H1 (cell line): ENCODE data around the gene CACNA1E. TPM values are rescaled to one million over a fixed set of nuclear protein-coding genes. Genes with fewer than 3 reads are reported as not detected.

Source experiments
- CTCF ChIA-PET: fragments of 300-600 bp; sonication (Branson Sonifier 250); formaldehyde crosslinking; loops from one replicate; lab custom pipeline; 2021; ENCODE audit not compliant: partially characterized antibody; lab: Charles Lee
- POLR2A ChIA-PET: fragments of 300-600 bp; sonication (Branson Sonifier 250); formaldehyde crosslinking; loops from one replicate; lab custom pipeline; 2021; ENCODE audit warnings: inconsistent platforms; ENCODE audit not compliant: partially characterized antibody; lab: Charles Lee
- DNase-seq, 2 experiments: peaks; one replicate each; pipeline versions ENCODE4 v3.0.0 to v3.0.0-alpha.2; 2010 to 2022; ENCODE audit warnings: low spot score in 2 of 2, low read depth in 1 of 2, mixed read lengths in 1 of 2
- FAIRE-seq: peaks from 2 replicates; lab custom pipeline; 2011; peaks lifted over from hg19 to GRCh38; lab: Jason Lieb, UNC
- H2AFZ ChIP-seq: 2 replicates; pipeline ENCODE4 v1.8.1; 2012; ENCODE audit warnings: low read length, inconsistent platforms
- H2AK5ac ChIP-seq: 2 replicates; pipeline ENCODE4 v1.6.1; 2013; ENCODE audit warnings: low read depth, low read length
- H2BK120ac ChIP-seq: replicated peaks from 2 replicates; pipeline ENCODE3; 2013; ENCODE audit warnings: low read depth, low read length, inconsistent platforms
- H2BK12ac ChIP-seq: 2 replicates; pipeline ENCODE4 v1.6.1; 2013; ENCODE audit warnings: low read depth, low read length
- H2BK15ac ChIP-seq: 2 replicates; pipeline ENCODE4 v1.6.1; 2013; ENCODE audit warnings: low read length
- H2BK20ac ChIP-seq: 2 replicates; pipeline ENCODE4 v1.6.1; 2013; ENCODE audit warnings: low read length
- H2BK5ac ChIP-seq: 2 replicates; pipeline ENCODE4 v1.6.1; 2013; ENCODE audit warnings: low read depth, low read length
- H3K14ac ChIP-seq: 2 replicates; pipeline ENCODE4 v1.6.1; 2013; ENCODE audit warnings: inconsistent platforms; ENCODE audit not compliant: insufficient read length
- H3K18ac ChIP-seq: 2 replicates; pipeline ENCODE4 v1.6.1; 2013; ENCODE audit warnings: low read length; ENCODE audit errors: extremely low read depth
- H3K23ac ChIP-seq: 2 replicates; pipeline ENCODE4 v1.6.1; 2013; ENCODE audit warnings: inconsistent platforms; ENCODE audit not compliant: insufficient read length
- H3K23me2 ChIP-seq: 2 replicates; pipeline ENCODE4 v1.6.1; 2013; ENCODE audit warnings: low read depth, low read length
- H3K27ac ChIP-seq: 2 replicates; pipeline ENCODE4 v1.6.1; 2011; ENCODE audit warnings: low read depth, low read length, inconsistent platforms
- H3K27me3 ChIP-seq, 4 experiments: replicated peaks in 1 of 4; 1 replicate in 1 of 4; 2 replicates in 3 of 4; pipeline versions ENCODE4 v1.6.1 to v1.8.1; 2011 to 2013; ENCODE audit warnings: low read length in 3 of 4, mild to moderate bottlenecking in 3 of 4, inconsistent platforms in 2 of 4, mixed read lengths in 2 of 4, moderate library complexity in 1 of 4; ENCODE audit not compliant: control insufficient read depth in 3 of 4, insufficient read depth in 3 of 4; ENCODE audit errors: extremely low read depth in 1 of 4
- H3K36me3 ChIP-seq, 4 experiments: 2 replicates each; pipeline versions ENCODE4 v1.6.1 to v1.8.1; 2011 to 2013; ENCODE audit warnings: mild to moderate bottlenecking in 4 of 4, low read length in 3 of 4, moderate library complexity in 2 of 4, control low read depth in 1 of 4, inconsistent platforms in 1 of 4; ENCODE audit not compliant: insufficient read depth in 4 of 4, control insufficient read depth in 2 of 4
- H3K4ac ChIP-seq: replicated peaks from 2 replicates; pipeline ENCODE3; 2013; ENCODE audit warnings: low read length, low read depth, mixed read lengths, inconsistent platforms; ENCODE audit not compliant: insufficient read length
- H3K4me1 ChIP-seq, 4 experiments: replicated peaks in 1 of 4; 1 replicate in 1 of 4; 2 replicates in 3 of 4; pipeline versions ENCODE4 v1.6.1 to v1.8.1; 2011 to 2013; ENCODE audit warnings: low read length in 3 of 4, inconsistent platforms in 2 of 4, mixed read lengths in 1 of 4; ENCODE audit not compliant: insufficient read depth in 4 of 4, control insufficient read depth in 3 of 4
- H3K4me2 ChIP-seq, 2 experiments: 2 replicates each; pipeline versions ENCODE4 v1.6.1 to v1.8.1; 2011 to 2013; ENCODE audit warnings: low read depth in 2 of 2, low read length in 2 of 2, control low read depth in 1 of 2, inconsistent platforms in 1 of 2, mild to moderate bottlenecking in 1 of 2; ENCODE audit not compliant: insufficient read depth in 1 of 2
- H3K4me3 ChIP-seq, 4 experiments: fragments of 200-600, 300-600 bp in 1 of 4; sonication (generic), shearing (Covaris generic), sonication (Bioruptor Twin) in 1 of 4; 2 replicates each; pipeline versions ENCODE4 v1.5.1 to v1.8.1; 2011 to 2016; ENCODE audit warnings: low read length in 4 of 4, low read depth in 3 of 4, control low read depth in 2 of 4, inconsistent platforms in 2 of 4, mild to moderate bottlenecking in 2 of 4, mixed read lengths in 1 of 4, moderate library complexity in 1 of 4; ENCODE audit not compliant: insufficient read depth in 2 of 4; ENCODE audit errors: extremely low read depth in 1 of 4
- H3K56ac ChIP-seq: replicated peaks from 2 replicates; pipeline ENCODE3; 2013; ENCODE audit warnings: low read depth, mild to moderate bottlenecking, mixed read lengths, low read length, inconsistent platforms; ENCODE audit not compliant: insufficient read length
- H3K79me1 ChIP-seq: 2 replicates; pipeline ENCODE4 v1.6.1; 2013; ENCODE audit warnings: low read depth, low read length, control low read depth
- H3K79me2 ChIP-seq, 2 experiments: 2 replicates each; pipeline versions ENCODE4 v1.6.1 to v1.8.1; 2012 to 2013; ENCODE audit warnings: low read length in 2 of 2, mild to moderate bottlenecking in 2 of 2, inconsistent platforms in 1 of 2; ENCODE audit not compliant: insufficient read depth in 2 of 2, control insufficient read depth in 1 of 2
- H3K9ac ChIP-seq, 4 experiments: replicated peaks in 1 of 4; 1 replicate in 1 of 4; 2 replicates in 3 of 4; pipeline versions ENCODE4 v1.6.1 to v1.8.1; 2011 to 2013; ENCODE audit warnings: low read depth in 3 of 4, low read length in 3 of 4, control low read depth in 2 of 4, mild to moderate bottlenecking in 2 of 4, moderate library complexity in 2 of 4, inconsistent platforms in 1 of 4; ENCODE audit errors: extremely low read depth in 1 of 4
- H3K9me3 ChIP-seq, 2 experiments: 2 replicates each; pipeline versions ENCODE4 v1.6.1 to v1.8.1; 2012 to 2013; ENCODE audit warnings: mild to moderate bottlenecking in 2 of 2, moderate library complexity in 2 of 2, control low read depth in 1 of 2, inconsistent platforms in 1 of 2, low read depth in 1 of 2, low read length in 1 of 2, mixed read lengths in 1 of 2; ENCODE audit not compliant: insufficient read depth in 2 of 2
- H4K20me1 ChIP-seq, 2 experiments: replicated peaks in 1 of 2; 2 replicates each; pipeline versions ENCODE3 to v1.8.1; 2011 to 2013; ENCODE audit warnings: inconsistent platforms in 2 of 2, low read length in 2 of 2, mild to moderate bottlenecking in 1 of 2; ENCODE audit not compliant: insufficient read depth in 2 of 2, control insufficient read depth in 1 of 2
- H4K5ac ChIP-seq: 2 replicates; pipeline ENCODE4 v1.6.1; 2013; ENCODE audit warnings: low read length, low read depth, mixed read lengths, inconsistent platforms; ENCODE audit not compliant: insufficient read length
- H4K8ac ChIP-seq: 2 replicates; pipeline ENCODE4 v1.8.0; 2013; ENCODE audit warnings: mild to moderate bottlenecking, moderate library complexity, low read length, inconsistent platforms; ENCODE audit not compliant: insufficient read depth; ENCODE audit errors: extremely low read depth
- H4K91ac ChIP-seq: replicated peaks from 2 replicates; pipeline ENCODE3; 2013; ENCODE audit warnings: low read length, mixed read lengths, inconsistent platforms; ENCODE audit not compliant: insufficient read length
- BACH1 ChIP-seq: IDR thresholded peaks from 2 replicates; pipeline ENCODE4 v1.6.1; 2012; ENCODE audit warnings: low read length, improper control_type of control experiment
- CBX5 ChIP-seq: fragments of 300-800, 300-1000 bp; sonication (generic); IDR thresholded peaks from 2 replicates; pipeline ENCODE4 v1.7.1; 2016; ENCODE audit warnings: antibody characterized with exemption, low read length, low read depth
- CHD2 ChIP-seq: IDR thresholded peaks from 2 replicates; pipeline ENCODE4 v1.6.1; 2012; ENCODE audit warnings: low read length, improper control_type of control experiment
- HDAC6 ChIP-seq: IDR thresholded peaks from one replicate; pipeline ENCODE4 v1.7.1; 2012; ENCODE audit warnings: low read depth, mild to moderate bottlenecking, inconsistent platforms, low read length, moderate library complexity
- MAFK ChIP-seq: IDR thresholded peaks from 2 replicates; pipeline ENCODE4 v1.6.1; 2012; ENCODE audit warnings: low read depth, mild to moderate bottlenecking, improper control_type of control experiment, low read length
- RBBP5 ChIP-seq: IDR thresholded peaks from 2 replicates; pipeline ENCODE4 v1.7.1; 2012; ENCODE audit warnings: low read depth, mild to moderate bottlenecking, inconsistent platforms, low read length, moderate library complexity, borderline replicate concordance
- SIN3A ChIP-seq, 2 experiments: IDR thresholded peaks in 1 of 2; conservative IDR thresholded peaks in 1 of 2; 2 replicates each; pipeline ENCODE4 v1.6.1; 2011 to 2012; ENCODE audit warnings: low read length in 2 of 2, improper control_type of control experiment in 1 of 2, low read depth in 1 of 2, mild to moderate bottlenecking in 1 of 2
- SRF ChIP-seq: IDR thresholded peaks from 2 replicates; pipeline ENCODE4 v1.6.1; 2011; ENCODE audit warnings: mild to moderate bottlenecking, low read depth, low read length, moderate library complexity
- TCF12 ChIP-seq: IDR thresholded peaks from 2 replicates; pipeline ENCODE4 v1.6.1; 2011; ENCODE audit warnings: low read depth, mild to moderate bottlenecking, low read length
- TEAD4 ChIP-seq: IDR thresholded peaks from 2 replicates; pipeline ENCODE4 v1.6.1; 2012; ENCODE audit warnings: low read depth, low read length, inconsistent platforms, mixed read lengths
- YY1 ChIP-seq: IDR thresholded peaks from 2 replicates; pipeline ENCODE4 v1.6.1; 2011; ENCODE audit warnings: low read depth, mild to moderate bottlenecking, low read length
- ZNF274 ChIP-seq: IDR thresholded peaks from 2 replicates; pipeline ENCODE4 v1.7.0; 2012; ENCODE audit warnings: low read length, borderline replicate concordance; ENCODE audit errors: extremely low read depth
- WGBS, 2 experiments: shearing (Covaris generic) in 1 of 2; methylation state at CpG; one replicate each; pipeline versions ENCODE4 v1.1.6 to v1.1.7; 2013 to 2015; ENCODE audit warnings: low lambda C conversion rate in 2 of 2, mixed read lengths in 2 of 2, inconsistent platforms in 1 of 2, low coverage in 1 of 2, missing lambda C conversion rate in 1 of 2; ENCODE audit not compliant: insufficient replicate concordance in 2 of 2, insufficient coverage in 1 of 2, insufficient read length in 1 of 2; ENCODE audit errors: extremely low coverage in 1 of 2, missing lambda C conversion rate in 1 of 2; 5-methylcytosine and 5-hydroxymethylcytosine counted together
- polyA plus RNA-seq, 7 experiments: library from polyadenylated mRNA; depleted of rRNA in 3 of 7; stranded (reverse) in 5 of 7; unstranded in 2 of 7; fragments of >200 nt in 5 of 7; fragments of 200-250 nt in 2 of 7; gene quantifications; 1 replicate in 5 of 7; 2 replicates in 1 of 7; 4 replicates in 1 of 7; pipeline versions ENCODE4 v1.2.1 to v1.2.3, GENCODE V29; 2011 to 2013; ENCODE audit warnings: missing spikeins in 2 of 7, mixed read lengths in 2 of 7
- total RNA-seq: library from RNA; stranded (reverse); fragmentation: NEBNext Ultra II Directional; extraction: Animal tissue kit (Norgen Biotek cat#: 25700); gene quantifications from 2 replicates; pipeline ENCODE4 v1.2.1, GENCODE V29; 2021

CACNA1E gene
- total and polyA plus RNA-seq, 2 of the 8 experiments (the other 6 are each of a cell fraction or from before 2014, with no cell fraction given): 0.98 to 1.3 TPM

GRCh38 chr1:181632960-181633359, 149.6 kb downstream of the CACNA1E start:
- no peaks in the 10 kb centered on the region for H3K79me1 ChIP-seq
- H2AK5ac ChIP-seq: no peak overlapping the region
- H2BK20ac ChIP-seq: no peak overlapping the region
- no peaks in the 10 kb centered on the region for H3K36me3 ChIP-seq
- no peak overlapping the region for H2AFZ ChIP-seq
- no peak overlapping the region for H4K91ac ChIP-seq
- no peaks in the 10 kb centered on the region for H3K79me2 ChIP-seq
- CTCF ChIA-PET: interaction anchor here (0.9 to 1.6 kb wide), 5 partner anchors 20 to 123 kb away, joined by 3 to 4 read pairs (median 3); no protein-coding TSS in a partner anchor
- H3K9me3 ChIP-seq: no peaks in the 10 kb centered on the region
- H4K20me1 ChIP-seq: no peaks in the 10 kb centered on the region
- no peak overlapping the region for H2BK12ac ChIP-seq
- H3K4ac ChIP-seq: no peak overlapping the region
- H3K27ac ChIP-seq: no peak overlapping the region
- no peak overlapping the region for H3K23ac ChIP-seq
- no peak for FAIRE-seq
- H3K4me1 ChIP-seq: peaks cover 0 to 2% (median 0%) of the 10 kb centered on the region in 4 experiments; a peak in 1 of 7 replicates
- no peak overlapping the region for H2BK120ac ChIP-seq
- H3K9ac ChIP-seq: no peak overlapping the region
- H3K4me3 ChIP-seq: no peak overlapping the region
- WGBS, 2 experiments: 95% methylated on average over 6 of the region's 6 CpGs; no CpG with 5 or more reads in 1 of the 2 experiments
- no peak overlapping the region for H2BK15ac ChIP-seq
- H4K5ac ChIP-seq: no peak overlapping the region
- H4K8ac ChIP-seq: no peak overlapping the region
- TF ChIP-seq YY1: no peak
- TF ChIP-seq ZNF274: no peak
- no peak for TF ChIP-seq SIN3A (conservative IDR thresholded peaks at IDR 0.05 in 1 of 2, IDR thresholded peaks at IDR 0.05 in 1 of 2; ENCODE audit: low read depth in 1 of 2, low read length in 2 of 2)
- no peak for TF ChIP-seq RBBP5
- no peak for TF ChIP-seq HDAC6
- TF ChIP-seq MAFK: no peak
- TF ChIP-seq CHD2: no peak
- TF ChIP-seq TEAD4: no peak
- TF ChIP-seq CBX5: no peak
- TF ChIP-seq SRF: no peak
- no peak for TF ChIP-seq TCF12
- no peak for TF ChIP-seq BACH1
- no peaks in the 10 kb centered on the region for H3K27me3 ChIP-seq
- no peaks in the 10 kb centered on the region for H3K23me2 ChIP-seq
- H2BK5ac ChIP-seq: no peak overlapping the region
- no peak overlapping the region for H3K4me2 ChIP-seq
- POLR2A ChIA-PET: no interaction called here
- no peak overlapping the region for H3K56ac ChIP-seq
- DNase-seq: no peak
- H3K14ac ChIP-seq: no peak overlapping the region
- no peak overlapping the region for H3K18ac ChIP-seq
